Activated naive CD4-positive, alpha-beta T cell treated with anti-CD3 and anti-CD28 coated beads, Interleukin-2, amount 50 U/mL, for 24 hours (primary cell): ENCODE data around the gene A4GALT.

ENCODE experiments used
- H3K27ac Mint-ChIP-seq: one replicate; pipeline ENCODE4 v1.8.0; 2021; ENCODE audit warnings: mild to moderate bottlenecking, mixed read lengths
- H3K27me3 Mint-ChIP-seq: one replicate; pipeline ENCODE4 v1.8.0; 2021; ENCODE audit warnings: mixed read lengths
- H3K36me3 Mint-ChIP-seq: one replicate; pipeline ENCODE4 v1.8.0; 2021; ENCODE audit warnings: mixed read lengths
- H3K4me1 Mint-ChIP-seq: one replicate; pipeline ENCODE4 v1.8.0; 2021; ENCODE audit warnings: mixed read lengths
- H3K4me3 Mint-ChIP-seq: one replicate; pipeline ENCODE4 v1.8.0; 2021; ENCODE audit warnings: mild to moderate bottlenecking, mixed read lengths
- H3K9me3 Mint-ChIP-seq: one replicate; pipeline ENCODE4 v1.8.0; 2021; ENCODE audit warnings: mixed read lengths

Gene A4GALT

DNA sequence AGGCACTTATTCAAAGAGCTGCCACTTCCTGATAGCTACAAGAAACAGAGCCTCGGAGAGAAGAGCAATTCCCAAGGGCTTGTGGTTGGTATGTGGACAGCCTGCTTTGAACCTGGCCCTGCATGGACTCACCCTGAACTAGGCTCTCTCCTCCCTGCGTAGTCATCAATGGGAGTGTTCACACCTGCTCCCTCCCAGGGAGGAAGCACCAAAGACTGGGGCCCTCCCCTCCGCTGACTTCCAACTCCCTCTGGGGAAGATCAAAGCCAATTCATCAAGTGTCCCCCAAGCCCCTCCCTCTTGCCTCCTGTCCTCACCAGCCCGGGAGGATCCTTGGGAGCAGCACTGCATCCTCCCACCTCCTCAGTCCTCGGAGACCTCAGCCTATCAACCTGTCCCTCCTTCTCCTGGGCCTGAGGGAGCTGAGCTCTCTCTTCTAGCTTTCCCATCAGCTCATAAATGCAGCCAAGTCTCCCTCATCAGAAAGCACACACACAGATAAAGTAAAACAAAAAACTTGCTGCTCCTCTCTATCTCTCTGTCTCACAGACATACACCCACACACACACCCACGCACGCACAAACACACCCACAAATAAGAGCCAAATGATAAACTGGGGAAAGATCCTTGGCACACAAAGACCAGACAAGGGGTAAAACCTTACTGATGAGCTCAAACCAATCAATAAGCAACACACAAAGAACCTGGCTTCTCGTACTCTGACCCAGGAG lies 3.3 kb downstream of the A4GALT start:
- Mint-ChIP-seq H3K9me3 (no peaks in the 10 kb centered on the region), H3K4me1 (peaks cover 19% of the 10 kb centered on the region), H3K36me3 (no peaks in the 10 kb centered on the region), H3K27me3 (peaks cover 40% of the 10 kb centered on the region), H3K27ac (no peak overlapping the region), H3K4me3 (no peak overlapping the region)

GRCh38 chr22:42716649-42717127 lies 4.0 kb downstream of the A4GALT start:
- H3K27me3 Mint-ChIP-seq: peaks cover 37% of the 10 kb centered on the region
- H3K9me3 Mint-ChIP-seq: no peaks in the 10 kb centered on the region
- H3K36me3 Mint-ChIP-seq: no peaks in the 10 kb centered on the region
- H3K4me1 Mint-ChIP-seq: peaks cover 17% of the 10 kb centered on the region
- H3K27ac Mint-ChIP-seq: no peak overlapping the region
- no peak overlapping the region for H3K4me3 Mint-ChIP-seq

- Mint-ChIP-seq H3K4me1 (peaks cover 13% of the 10 kb centered on the region), H3K4me3 (no peak overlapping the region), H3K27me3 (peaks cover 32% of the 10 kb centered on the region), H3K9me3 (no peaks in the 10 kb centered on the region), H3K27ac (no peak overlapping the region), H3K36me3 (no peaks in the 10 kb centered on the region)
These were observed 4.4 kb downstream of the A4GALT start for GRCh38 chr22:42716221-42716620.

GRCh38 chr22:42714768-42715390 lies 5.8 kb downstream of the A4GALT start:
- no peaks in the 10 kb centered on the region for H3K9me3 Mint-ChIP-seq
- no peak overlapping the region for H3K4me3 Mint-ChIP-seq
- H3K36me3 Mint-ChIP-seq: no peaks in the 10 kb centered on the region
- H3K4me1 Mint-ChIP-seq: peaks cover 10% of the 10 kb centered on the region
- no peak overlapping the region for H3K27ac Mint-ChIP-seq
- H3K27me3 Mint-ChIP-seq: peaks cover 31% of the 10 kb centered on the region

DNA sequence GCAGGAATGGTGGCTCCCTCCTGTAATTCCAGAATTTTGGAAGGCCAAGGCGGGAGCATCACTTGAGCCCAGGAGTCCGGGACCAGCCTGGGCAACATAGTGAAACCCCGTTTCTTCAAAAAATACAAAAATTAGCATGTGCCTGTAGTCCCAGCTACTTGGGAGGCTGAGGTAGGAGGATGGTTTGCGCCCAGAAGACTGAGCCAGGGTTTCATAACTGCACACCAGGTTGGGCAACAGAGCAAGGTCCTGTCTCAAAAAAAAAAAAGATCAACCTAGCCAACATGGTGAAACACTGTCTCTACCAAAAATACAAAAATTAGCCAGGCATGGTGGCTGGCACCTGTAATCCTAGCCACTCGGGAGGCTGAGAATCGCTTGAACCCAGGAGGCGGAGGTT lies 6.4 kb downstream of the A4GALT start:
- peaks cover 4% of the 10 kb centered on the region for H3K4me1 Mint-ChIP-seq
- H3K27me3 Mint-ChIP-seq: peaks cover 26% of the 10 kb centered on the region
- H3K27ac Mint-ChIP-seq: no peak overlapping the region
- no peaks in the 10 kb centered on the region for H3K9me3 Mint-ChIP-seq
- H3K36me3 Mint-ChIP-seq: peaks cover 1% of the 10 kb centered on the region
- no peak overlapping the region for H3K4me3 Mint-ChIP-seq

GRCh38 chr22:42711895-42712837 lies 8.5 kb downstream of the A4GALT start:
- Mint-ChIP-seq H3K4me1 (no peaks in the 10 kb centered on the region), H3K36me3 (peaks cover 1% of the 10 kb centered on the region), H3K4me3 (no peak overlapping the region), H3K27me3 (peaks cover 14% of the 10 kb centered on the region), H3K27ac (no peak overlapping the region), H3K9me3 (no peaks in the 10 kb centered on the region)

DNA sequence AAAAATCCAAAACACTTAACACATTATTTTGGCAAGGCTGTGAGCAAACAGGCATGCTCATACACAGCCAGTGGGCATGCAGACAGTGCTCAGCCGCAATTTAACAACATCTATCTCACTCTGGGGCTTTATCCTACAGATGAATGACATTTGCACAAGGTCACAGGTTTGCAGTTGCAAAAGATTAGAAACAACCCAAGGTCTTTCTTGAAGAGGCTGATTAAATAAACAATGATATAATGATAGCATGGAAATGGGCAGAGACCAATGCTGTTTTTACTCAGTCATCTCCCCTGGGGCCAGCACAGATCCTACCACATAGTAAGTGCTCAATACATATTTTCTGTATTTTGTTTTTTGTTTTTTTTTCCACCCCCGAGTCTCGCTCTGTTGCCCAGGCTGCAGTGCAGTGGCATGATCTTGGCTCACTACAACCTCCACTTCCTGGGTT lies 9.4 kb downstream of the A4GALT start:
- H3K36me3 Mint-ChIP-seq: peaks cover 1% of the 10 kb centered on the region
- no peaks in the 10 kb centered on the region for H3K4me1 Mint-ChIP-seq
- peaks cover 11% of the 10 kb centered on the region for H3K27me3 Mint-ChIP-seq
- no peaks in the 10 kb centered on the region for H3K9me3 Mint-ChIP-seq
- H3K27ac Mint-ChIP-seq: no peak overlapping the region
- no peak overlapping the region for H3K4me3 Mint-ChIP-seq

DNA sequence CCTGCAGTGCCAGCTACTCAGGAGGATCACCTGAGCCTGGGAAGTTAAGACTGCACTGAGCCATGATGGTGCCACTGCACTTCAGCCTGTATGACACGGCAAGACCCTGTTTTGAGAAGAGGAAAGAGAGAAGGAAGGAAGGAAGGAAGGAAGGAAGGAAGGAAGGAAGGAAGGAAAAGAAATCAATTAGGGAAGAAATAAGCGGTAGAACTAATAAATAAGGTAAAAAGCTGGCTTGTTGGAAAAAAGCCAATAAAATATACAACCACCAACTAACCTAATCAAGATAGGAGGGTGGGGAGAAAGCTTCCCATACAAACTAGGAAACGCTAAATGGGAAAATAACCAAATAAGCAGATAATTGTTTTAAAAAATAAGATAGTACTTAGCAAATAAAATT lies 12.3 kb downstream of the A4GALT start:
- Mint-ChIP-seq H3K4me1 (no peaks in the 10 kb centered on the region), H3K27me3 (peaks cover 6% of the 10 kb centered on the region), H3K4me3 (no peak overlapping the region), H3K9me3 (no peaks in the 10 kb centered on the region), H3K27ac (no peak overlapping the region), H3K36me3 (peaks cover 1% of the 10 kb centered on the region)

DNA sequence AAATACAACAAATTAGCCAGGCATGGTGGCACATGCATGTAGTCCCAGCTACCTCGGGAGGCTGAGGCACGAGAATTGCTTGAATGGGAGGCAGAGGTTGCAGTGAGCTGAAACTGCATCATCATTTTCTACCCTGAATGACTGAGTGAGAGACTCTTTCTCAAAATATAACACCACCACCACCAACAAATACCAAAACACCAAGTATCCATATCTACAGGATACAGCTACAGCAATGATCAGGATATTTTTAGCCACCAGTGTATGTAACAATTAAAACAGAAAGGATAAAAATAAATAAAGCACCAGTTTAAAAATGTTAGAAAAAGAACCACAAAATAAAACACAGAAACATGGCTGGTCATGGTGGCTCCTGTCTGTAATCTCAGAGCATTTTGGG lies 13.2 kb downstream of the A4GALT start:
- Mint-ChIP-seq H3K27me3 (peaks cover 2% of the 10 kb centered on the region), H3K4me3 (no peak overlapping the region), H3K36me3 (peaks cover 1% of the 10 kb centered on the region), H3K4me1 (no peaks in the 10 kb centered on the region), H3K9me3 (no peaks in the 10 kb centered on the region), H3K27ac (no peak overlapping the region)

DNA sequence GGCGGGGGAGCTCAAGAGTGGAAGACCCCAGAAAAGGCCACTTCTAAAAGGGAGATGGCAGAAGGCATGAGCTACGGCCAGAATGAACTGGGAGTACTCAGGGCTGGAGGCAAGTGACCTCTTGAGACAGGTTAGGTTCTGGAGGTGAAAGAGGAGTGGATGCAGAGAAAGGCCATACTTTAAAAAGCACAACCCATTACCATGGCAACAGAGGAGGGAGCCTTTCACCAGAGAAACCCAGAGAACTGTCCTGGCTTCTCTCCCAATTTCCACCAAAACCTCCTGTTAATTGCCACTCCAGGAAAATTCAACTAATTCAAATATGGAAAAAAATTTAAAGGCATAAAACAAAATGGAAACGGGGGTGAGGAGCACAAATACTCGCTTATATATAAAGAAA lies 15.8 kb downstream of the A4GALT start:
- Mint-ChIP-seq H3K9me3 (no peaks in the 10 kb centered on the region), H3K36me3 (peaks cover 1% of the 10 kb centered on the region), H3K4me1 (no peaks in the 10 kb centered on the region), H3K27me3 (no peaks in the 10 kb centered on the region), H3K27ac (no peak overlapping the region), H3K4me3 (no peak overlapping the region)

DNA sequence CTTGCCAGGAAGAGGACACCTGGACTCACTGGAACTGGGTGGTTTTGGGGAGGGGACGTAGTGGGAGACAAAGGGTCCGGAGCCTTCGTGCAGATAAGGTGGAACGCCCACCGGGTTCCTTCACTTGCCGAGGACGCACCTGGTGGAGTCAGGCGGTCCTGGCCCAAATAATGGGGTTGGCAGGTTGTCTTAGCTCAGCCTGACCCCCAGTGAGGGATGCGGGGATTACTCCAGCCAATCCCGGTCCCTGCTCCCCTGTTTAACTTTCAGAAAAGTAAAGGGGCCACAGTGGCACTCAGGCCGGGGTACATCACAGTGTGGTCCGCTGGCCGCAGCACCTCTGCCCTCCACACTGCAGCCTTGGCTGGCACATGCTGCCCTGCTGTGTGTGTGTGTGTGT lies 18.0 kb downstream of the A4GALT start:
- H3K4me1 Mint-ChIP-seq: no peaks in the 10 kb centered on the region
- H3K4me3 Mint-ChIP-seq: no peak overlapping the region
- no peak overlapping the region for H3K27ac Mint-ChIP-seq
- no peaks in the 10 kb centered on the region for H3K9me3 Mint-ChIP-seq
- no peaks in the 10 kb centered on the region for H3K27me3 Mint-ChIP-seq
- no peaks in the 10 kb centered on the region for H3K36me3 Mint-ChIP-seq

DNA sequence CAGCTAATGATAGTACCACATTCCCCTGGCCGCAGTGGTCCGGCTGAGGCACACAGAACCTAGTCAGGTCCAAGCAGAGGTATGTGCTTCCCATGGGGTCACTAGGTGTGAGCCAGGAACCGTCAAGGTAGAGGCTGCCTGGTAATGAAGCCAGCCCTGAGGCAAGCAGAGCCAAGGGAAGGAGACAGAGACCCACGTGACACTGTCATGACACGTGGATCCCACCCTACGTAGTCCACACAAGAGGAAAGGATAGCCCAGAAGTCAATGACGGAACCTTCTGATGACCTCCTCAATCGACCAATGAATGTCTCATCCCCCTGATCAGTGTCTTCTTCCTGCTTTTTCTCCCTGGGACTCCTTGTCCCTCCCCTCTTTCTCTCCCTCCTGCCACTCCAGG lies 19.0 kb downstream of the A4GALT start:
- no peaks in the 10 kb centered on the region for H3K4me1 Mint-ChIP-seq
- no peaks in the 10 kb centered on the region for H3K9me3 Mint-ChIP-seq
- no peak overlapping the region for H3K27ac Mint-ChIP-seq
- H3K36me3 Mint-ChIP-seq: no peaks in the 10 kb centered on the region
- no peaks in the 10 kb centered on the region for H3K27me3 Mint-ChIP-seq
- no peak overlapping the region for H3K4me3 Mint-ChIP-seq

GRCh38 chr22:42700901-42701300 lies 19.8 kb downstream of the A4GALT start:
- Mint-ChIP-seq H3K9me3 (no peaks in the 10 kb centered on the region), H3K27ac (no peak overlapping the region), H3K4me3 (no peak overlapping the region), H3K36me3 (no peaks in the 10 kb centered on the region), H3K4me1 (no peaks in the 10 kb centered on the region), H3K27me3 (no peaks in the 10 kb centered on the region)

GRCh38 chr22:42700355-42700754 lies 20.3 kb downstream of the A4GALT start:
- no peaks in the 10 kb centered on the region for H3K36me3 Mint-ChIP-seq
- no peaks in the 10 kb centered on the region for H3K9me3 Mint-ChIP-seq
- H3K4me1 Mint-ChIP-seq: no peaks in the 10 kb centered on the region
- H3K27ac Mint-ChIP-seq: no peak overlapping the region
- no peak overlapping the region for H3K4me3 Mint-ChIP-seq
- no peaks in the 10 kb centered on the region for H3K27me3 Mint-ChIP-seq

DNA sequence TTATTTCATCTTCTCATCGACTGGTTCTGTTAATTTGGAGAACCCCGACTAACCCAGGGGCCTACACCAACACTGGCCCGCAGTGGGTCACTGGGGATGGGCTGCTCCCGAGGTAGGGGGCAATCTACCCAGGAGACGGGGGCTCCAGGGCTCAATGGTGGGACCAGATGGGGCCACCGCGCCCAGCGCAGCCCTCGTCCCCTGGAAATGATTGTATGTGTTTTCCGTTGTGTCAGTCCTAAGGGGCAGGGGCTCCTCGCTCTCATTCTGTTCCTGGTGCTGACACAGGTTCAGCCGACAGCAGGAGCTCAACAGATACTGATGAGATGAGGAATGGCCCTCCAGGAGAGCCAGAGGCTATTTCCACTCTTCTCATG lies 20.7 kb downstream of the A4GALT start:
- Mint-ChIP-seq H3K4me3 (no peak overlapping the region), H3K27me3 (no peaks in the 10 kb centered on the region), H3K9me3 (no peaks in the 10 kb centered on the region), H3K27ac (no peak overlapping the region), H3K4me1 (no peaks in the 10 kb centered on the region), H3K36me3 (no peaks in the 10 kb centered on the region)
